ENCODE measurements around the gene ELP2. TPM values are rescaled to one million over a fixed set of nuclear protein-coding genes. Genes with fewer than 3 reads are reported as not detected.
"Not testable (repeated sequence)": the region's sequence is repeated elsewhere in the genome, so short reads cannot be mapped to it uniquely, and the experiment has no call there.

ELP2 gene
- total RNA-seq, 4 donors from 2014 or later: 23.2 to 59.5 (median 49.6) TPM

DNA sequence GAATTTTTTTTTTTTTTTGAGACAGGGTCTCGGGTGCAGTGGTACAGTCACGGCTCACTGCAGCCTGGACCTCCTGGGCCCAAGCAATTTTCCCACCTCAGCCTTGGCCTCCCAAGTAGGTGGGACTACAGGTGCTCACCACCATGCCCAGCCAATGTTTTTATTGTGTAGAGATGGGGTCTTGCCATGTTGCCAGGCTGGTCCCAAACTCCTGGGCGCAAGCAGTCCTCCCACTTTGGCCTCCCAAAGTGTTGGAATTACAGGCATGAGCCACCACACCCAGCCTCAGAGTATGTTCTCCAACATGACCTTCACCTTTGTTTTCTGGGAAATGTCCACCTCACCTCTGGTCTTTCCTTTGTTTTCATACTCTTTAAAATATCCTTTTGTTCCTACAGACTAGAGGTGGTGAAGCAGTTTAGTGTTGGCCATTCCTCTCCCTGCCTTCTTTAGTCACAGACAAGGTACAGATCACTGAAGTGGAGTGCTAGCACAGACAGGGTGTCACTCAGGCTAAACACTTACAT lies 38.1 kb downstream of the ELP2 start:
- H3K36me3 ChIP-seq: peaks cover 0 to 84% (median 17%) of the 10 kb centered on the region in 4 donors
- WGBS, 2 donors (ENCODE audit: low coverage in 1 of 2): 97 to 100% methylated on average over 2 to 3 of the region's 3 CpGs
- in situ Hi-C loops (cut with MboI; ENCODE audit: low pct_ligation_motif_present in 1 of 4, low pct_unique_long_range_greater_than_20kb in 1 of 4, low sequenced_read_pairs in 3 of 4): no loop called here

DNA sequence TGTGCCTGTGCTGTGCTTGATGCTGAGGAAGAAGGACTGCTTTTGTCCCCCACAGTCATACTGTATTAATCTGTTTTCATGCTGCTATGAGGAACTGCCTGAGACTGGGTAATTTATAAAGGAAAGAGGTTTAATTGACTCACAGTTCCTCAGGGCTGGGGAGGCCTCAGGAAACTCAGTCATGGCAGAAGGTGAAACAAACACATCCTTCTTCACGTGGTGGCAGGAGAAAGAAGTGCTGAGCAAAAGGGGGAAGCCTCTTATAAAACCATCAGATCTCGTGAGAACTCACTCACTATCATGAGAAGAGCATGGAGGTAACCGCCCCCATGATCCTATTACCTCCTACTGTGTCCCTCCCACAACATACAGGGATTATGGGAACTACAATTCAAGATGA lies 38.6 kb downstream of the ELP2 start:
- WGBS, 2 donors (ENCODE audit: low coverage in 1 of 2): 83% methylated on average over 3 of the region's 3 CpGs; no CpG with 5 or more reads in 1 of the 2 donors
- intact Hi-C loops (cut with DNase I; ENCODE audit: low total_unique reads); H3K4me1 ChIP-seq; H3K9me3 ChIP-seq; DNase-seq; H3K4me3 ChIP-seq; H3K27ac ChIP-seq; in situ Hi-C loops (cut with MboI; ENCODE audit: low pct_ligation_motif_present in 1 of 4, low pct_unique_long_range_greater_than_20kb in 1 of 4, low sequenced_read_pairs in 3 of 4); H3K27me3 ChIP-seq: not testable (repeated sequence)
- H3K36me3 ChIP-seq: peaks cover 0 to 86% (median 17%) of the 10 kb centered on the region in 4 donors

More for the DNA sequence above, 38.1 kb downstream of the ELP2 start:
- intact Hi-C loops (cut with DNase I; ENCODE audit: low total_unique reads): no loop called here
- H3K27ac ChIP-seq: no peak overlapping the region
- TF ChIP-seq EP300 (IDR thresholded peaks at IDR 0.05; ENCODE audit: low read depth) (no peak), POLR2A (IDR thresholded peaks at IDR 0.05) (no peak), POLR2AphosphoS5 (IDR thresholded peaks at IDR 0.05) (no peak)
- TF ChIP-seq, protein P1, sequence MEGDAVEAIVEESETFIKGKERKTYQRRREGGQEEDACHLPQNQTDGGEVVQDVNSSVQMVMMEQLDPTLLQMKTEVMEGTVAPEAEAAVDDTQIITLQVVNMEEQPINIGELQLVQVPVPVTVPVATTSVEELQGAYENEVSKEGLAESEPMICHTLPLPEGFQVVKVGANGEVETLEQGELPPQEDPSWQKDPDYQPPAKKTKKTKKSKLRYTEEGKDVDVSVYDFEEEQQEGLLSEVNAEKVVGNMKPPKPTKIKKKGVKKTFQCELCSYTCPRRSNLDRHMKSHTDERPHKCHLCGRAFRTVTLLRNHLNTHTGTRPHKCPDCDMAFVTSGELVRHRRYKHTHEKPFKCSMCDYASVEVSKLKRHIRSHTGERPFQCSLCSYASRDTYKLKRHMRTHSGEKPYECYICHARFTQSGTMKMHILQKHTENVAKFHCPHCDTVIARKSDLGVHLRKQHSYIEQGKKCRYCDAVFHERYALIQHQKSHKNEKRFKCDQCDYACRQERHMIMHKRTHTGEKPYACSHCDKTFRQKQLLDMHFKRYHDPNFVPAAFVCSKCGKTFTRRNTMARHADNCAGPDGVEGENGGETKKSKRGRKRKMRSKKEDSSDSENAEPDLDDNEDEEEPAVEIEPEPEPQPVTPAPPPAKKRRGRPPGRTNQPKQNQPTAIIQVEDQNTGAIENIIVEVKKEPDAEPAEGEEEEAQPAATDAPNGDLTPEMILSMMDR (IDR thresholded peaks at IDR 0.05): no peak
- DNase-seq: no peak
- no peaks in the 10 kb centered on the region for H3K27me3 ChIP-seq
- no peaks in the 10 kb centered on the region for H3K4me1 ChIP-seq
- no peak overlapping the region for H3K4me3 ChIP-seq
- H3K9me3 ChIP-seq: no peaks in the 10 kb centered on the region

DNA sequence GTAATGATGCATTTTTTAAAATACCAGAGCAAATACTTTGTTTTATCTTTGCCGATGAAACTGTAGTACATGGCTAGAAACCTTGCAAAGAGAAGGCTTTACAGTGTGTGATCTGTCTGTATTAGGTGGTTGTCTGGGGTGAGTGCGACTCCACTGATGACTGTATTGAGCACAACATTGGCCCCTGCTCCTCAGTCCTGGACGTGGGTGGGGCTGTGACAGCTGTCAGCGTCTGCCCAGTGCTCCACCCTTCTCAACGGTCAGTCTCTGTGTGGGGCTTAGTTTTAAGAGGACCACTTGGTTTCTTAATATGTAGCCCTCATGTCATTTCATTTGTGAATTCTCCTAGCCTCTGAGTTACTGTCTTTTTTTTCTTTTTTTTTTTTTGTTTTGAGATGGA lies 40.2 kb downstream of the ELP2 start:
- in situ Hi-C loops (cut with MboI; ENCODE audit: low pct_ligation_motif_present in 1 of 4, low pct_unique_long_range_greater_than_20kb in 1 of 4, low sequenced_read_pairs in 3 of 4) (no loop called here), intact Hi-C loops (cut with DNase I; ENCODE audit: low total_unique reads) (no loop called here)
- no peaks in the 10 kb centered on the region for H3K27me3 ChIP-seq
- no peak overlapping the region for H3K27ac ChIP-seq
- 69% methylated on average over 5 of the region's 5 CpGs; no CpG with 5 or more reads in 1 of the 2 donors for WGBS, 2 donors (ENCODE audit: low coverage in 1 of 2)
- H3K4me1 ChIP-seq: no peaks in the 10 kb centered on the region
- no peak for DNase-seq
- peaks cover 0 to 80% (median 17%) of the 10 kb centered on the region in 4 donors for H3K36me3 ChIP-seq
- H3K9me3 ChIP-seq: no peaks in the 10 kb centered on the region
- no peak overlapping the region for H3K4me3 ChIP-seq
- TF ChIP-seq POLR2A (IDR thresholded peaks at IDR 0.05): no peak
- TF ChIP-seq, protein P1 (IDR thresholded peaks at IDR 0.05): no peak
- no peak for TF ChIP-seq POLR2AphosphoS5 (IDR thresholded peaks at IDR 0.05)
- TF ChIP-seq EP300 (IDR thresholded peaks at IDR 0.05; ENCODE audit: low read depth): no peak

DNA sequence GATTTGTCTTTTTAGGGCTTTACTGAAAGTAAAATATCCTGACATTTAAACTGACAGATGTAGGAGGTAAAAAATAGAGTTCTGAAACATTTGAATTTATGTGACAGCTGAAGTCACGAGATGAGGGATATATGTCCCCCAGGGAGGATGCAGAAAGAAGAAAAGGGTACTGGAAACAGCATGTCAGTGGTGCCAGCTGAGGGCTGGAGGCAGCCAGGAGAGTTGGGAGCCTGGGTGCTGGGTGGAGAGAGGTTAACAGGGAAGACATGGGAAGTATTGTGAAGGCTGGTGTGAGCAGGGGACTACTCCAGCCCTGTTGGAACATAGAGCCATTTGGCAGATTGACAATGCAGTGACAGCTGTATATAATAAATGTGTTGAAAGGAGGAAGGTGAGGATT lies 45.8 kb downstream of the ELP2 start:
- H3K4me1 ChIP-seq: peaks cover 0 to 20% (median 10%) of the 10 kb centered on the region in 4 donors
- no peaks in the 10 kb centered on the region for H3K27me3 ChIP-seq
- H3K27ac ChIP-seq: peak overlapping the region; percentile 38 to 55 (median 48)
- DNase-seq: no peak
- intact Hi-C loops (cut with DNase I; ENCODE audit: low total_unique reads): no loop called here
- no peaks in the 10 kb centered on the region for H3K9me3 ChIP-seq
- 85 to 100% methylated on average over 1 of the region's 1 CpG for WGBS, 2 donors (ENCODE audit: low coverage in 1 of 2)
- peaks cover 0 to 40% (median 12%) of the 10 kb centered on the region in 4 donors for H3K36me3 ChIP-seq
- in situ Hi-C loops (cut with MboI; ENCODE audit: low pct_ligation_motif_present in 1 of 4, low pct_unique_long_range_greater_than_20kb in 1 of 4, low sequenced_read_pairs in 3 of 4): no loop called here
- no peak for TF ChIP-seq EP300 (IDR thresholded peaks at IDR 0.05; ENCODE audit: low read depth)
- TF ChIP-seq, protein P1 (IDR thresholded peaks at IDR 0.05): no peak
- TF ChIP-seq POLR2A (IDR thresholded peaks at IDR 0.05): no peak
- TF ChIP-seq POLR2AphosphoS5 (IDR thresholded peaks at IDR 0.05): no peak
- no peak overlapping the region for H3K4me3 ChIP-seq

DNA sequence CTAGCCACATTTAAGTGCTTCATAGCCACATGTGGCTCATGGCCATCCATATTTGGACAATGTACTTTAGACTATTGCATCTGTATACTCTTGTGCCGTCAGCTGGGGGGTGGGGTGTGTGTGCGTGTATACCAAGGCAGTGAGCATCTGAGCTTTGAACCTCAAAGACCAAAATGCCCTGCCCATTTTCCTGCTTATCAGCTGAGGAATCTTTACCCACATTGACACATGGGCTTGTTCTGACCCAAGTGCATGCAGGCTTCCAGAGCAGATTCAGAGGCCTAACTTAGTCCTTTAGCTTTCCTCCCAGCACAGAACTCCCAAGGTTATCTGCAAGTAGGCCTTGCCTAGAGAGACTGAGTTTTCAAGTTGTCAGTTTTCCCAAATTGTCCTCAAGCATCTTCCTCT lies 46.5 kb downstream of the ELP2 start:
- DNase-seq: peak; percentile 80
- in situ Hi-C loops (cut with MboI; ENCODE audit: low pct_ligation_motif_present in 1 of 4, low pct_unique_long_range_greater_than_20kb in 1 of 4, low sequenced_read_pairs in 3 of 4): no loop called here
- Histone ChIP-seq H3K4me3 (no peak overlapping the region), H3K27ac (peak overlapping the region; percentile 36 to 51 (median 40)), H3K27me3 (no peaks in the 10 kb centered on the region), H3K4me1 (peaks cover 0 to 23% (median 10%) of the 10 kb centered on the region in 4 donors), H3K9me3 (no peaks in the 10 kb centered on the region), H3K36me3 (peaks cover 0 to 33% (median 10%) of the 10 kb centered on the region in 4 donors)
- 60% methylated on average over 2 of the region's 2 CpGs; no CpG with 5 or more reads in 1 of the 2 donors for WGBS, 2 donors (ENCODE audit: low coverage in 1 of 2)
- TF ChIP-seq POLR2A (IDR thresholded peaks at IDR 0.05) (no peak), EP300 (IDR thresholded peaks at IDR 0.05; ENCODE audit: low read depth) (no peak), POLR2AphosphoS5 (IDR thresholded peaks at IDR 0.05) (peak in 1 of 3 donors; percentile 38)
- TF ChIP-seq, protein P1 (IDR thresholded peaks at IDR 0.05): no peak
- intact Hi-C loops (cut with DNase I; ENCODE audit: low total_unique reads): no loop called here
